Measurements from ENCODE around the gene MS4A2. TPM values are rescaled to one million over a fixed set of nuclear protein-coding genes. Genes with fewer than 3 reads are reported as not detected.
"Not testable (repeated sequence)": the region's sequence is repeated elsewhere in the genome, so short reads cannot be mapped to it uniquely, and the experiment has no call there.

Gene MS4A2
- total and polyA plus RNA-seq, 12 donors, result 0.03 to 0.16 (median 0.06) TPM; not detected in 7

- Histone ChIP-seq H3K27ac (no peak overlapping the region), H3K4me3 (no peak overlapping the region), H3K27me3 (no peaks in the 10 kb centered on the region), H3K4me1 (replicated peaks in 1 of 2) (no peaks in the 10 kb centered on the region), H3K36me3 (replicated peaks in 1 of 2) (no peaks in the 10 kb centered on the region), H3K9me3 (replicated peaks in 1 of 3) (no peaks in the 10 kb centered on the region)
- intact Hi-C loops (cut with DNase I), result no loop called here
- no peak for DNase-seq
- 33 to 38% (median 35%) methylated on average over 4 of the region's 4 CpGs for WGBS, 4 donors
- TF ChIP-seq POLR2A (IDR thresholded peaks at IDR 0.05) (no peak), CTCF (IDR thresholded peaks at IDR 0.05) (no peak)
These were observed 7.1 kb downstream of the MS4A2 start for GRCh38 chr11:60095477-60096120.

- intact Hi-C loops (cut with DNase I), result no loop called here
- no peak for TF ChIP-seq CTCF (IDR thresholded peaks at IDR 0.05)
- TF ChIP-seq POLR2A (IDR thresholded peaks at IDR 0.05), result no peak
- H3K36me3 ChIP-seq (replicated peaks in 1 of 2), result no peaks in the 10 kb centered on the region
- no peak for DNase-seq
- H3K27ac ChIP-seq, result no peak overlapping the region
- no peaks in the 10 kb centered on the region for H3K4me1 ChIP-seq (replicated peaks in 1 of 2)
- H3K9me3 ChIP-seq (replicated peaks in 1 of 3), result no peaks in the 10 kb centered on the region
- 81 to 93% (median 83%) methylated on average over 1 of the region's 1 CpG for WGBS, 4 donors
- H3K27me3 ChIP-seq, result no peaks in the 10 kb centered on the region
- H3K4me3 ChIP-seq, result no peak overlapping the region
These were observed 8.7 kb downstream of the MS4A2 start for GRCh38 chr11:60097189-60097588.

- no peaks in the 10 kb centered on the region for H3K9me3 ChIP-seq (replicated peaks in 1 of 3)
- no peak overlapping the region for H3K4me3 ChIP-seq
- no peaks in the 10 kb centered on the region for H3K36me3 ChIP-seq (replicated peaks in 1 of 2)
- H3K27me3 ChIP-seq, result no peaks in the 10 kb centered on the region
- no peak for TF ChIP-seq CTCF (IDR thresholded peaks at IDR 0.05)
- TF ChIP-seq POLR2A (IDR thresholded peaks at IDR 0.05), result no peak
- H3K27ac ChIP-seq, result no peak overlapping the region
- intact Hi-C loops (cut with DNase I), result no loop called here
- H3K4me1 ChIP-seq (replicated peaks in 1 of 2), result no peaks in the 10 kb centered on the region
- no peak for DNase-seq
These were observed 10.0 kb downstream of the MS4A2 start for GRCh38 chr11:60098508-60098907.

- H3K4me3 ChIP-seq, result no peak overlapping the region
- no peaks in the 10 kb centered on the region for H3K36me3 ChIP-seq (replicated peaks in 1 of 2)
- H3K27me3 ChIP-seq, result no peaks in the 10 kb centered on the region
- WGBS, 4 donors, result 64 to 82% (median 76%) methylated on average over 1 of the region's 1 CpG
- no peaks in the 10 kb centered on the region for H3K9me3 ChIP-seq (replicated peaks in 1 of 3)
- no peak overlapping the region for H3K27ac ChIP-seq
- TF ChIP-seq POLR2A (IDR thresholded peaks at IDR 0.05) (no peak), CTCF (IDR thresholded peaks at IDR 0.05) (no peak)
- H3K4me1 ChIP-seq (replicated peaks in 1 of 2), result no peaks in the 10 kb centered on the region
- no peak for DNase-seq
- intact Hi-C loops (cut with DNase I), result no loop called here
These were observed 12.1 kb downstream of the MS4A2 start for GRCh38 chr11:60100516-60100915.

- H3K4me3 ChIP-seq; H3K27ac ChIP-seq; DNase-seq; H3K9me3 ChIP-seq (replicated peaks in 1 of 3); H3K36me3 ChIP-seq (replicated peaks in 1 of 2); H3K27me3 ChIP-seq; H3K4me1 ChIP-seq (replicated peaks in 1 of 2); intact Hi-C loops (cut with DNase I): not testable (repeated sequence)
- 78 to 85% (median 81%) methylated on average over 11 of the region's 11 CpGs for WGBS, 4 donors
These were observed 12.9 kb downstream of the MS4A2 start for GRCh38 chr11:60101368-60101767.

GRCh38 chr11:60104471-60105115 lies 16.1 kb downstream of the MS4A2 start:
- H3K36me3 ChIP-seq (replicated peaks in 1 of 2); intact Hi-C loops (cut with DNase I); H3K27me3 ChIP-seq; H3K9me3 ChIP-seq (replicated peaks in 1 of 3); H3K4me3 ChIP-seq; H3K4me1 ChIP-seq (replicated peaks in 1 of 2); DNase-seq; H3K27ac ChIP-seq: not testable (repeated sequence)
- WGBS, 4 donors, result 83 to 87% (median 83%) methylated on average over 8 of the region's 8 CpGs

GRCh38 chr11:60108631-60109030 lies 20.2 kb downstream of the MS4A2 start:
- H3K4me3 ChIP-seq; H3K27ac ChIP-seq; H3K27me3 ChIP-seq; DNase-seq; H3K9me3 ChIP-seq (replicated peaks in 1 of 3); intact Hi-C loops (cut with DNase I); H3K36me3 ChIP-seq (replicated peaks in 1 of 2); H3K4me1 ChIP-seq (replicated peaks in 1 of 2): not testable (repeated sequence)
- WGBS, 4 donors, result 88 to 91% (median 91%) methylated on average over 5 of the region's 5 CpGs

Measured in adrenal gland (tissue), 12 donors.